Testis (tissue), 3 donors: ENCODE measurements around the gene ARL4D. TPM values are rescaled to one million over a fixed set of nuclear protein-coding genes. Genes with fewer than 3 reads are reported as not detected.

Experiments
- DNase-seq: peaks from one replicate; pipeline ENCODE4 v3.0.0-alpha.2; 2019
- H3K27ac ChIP-seq, 2 donors: fragments of 200-600 bp; sonication (generic); one replicate each; pipeline ENCODE4 v1.5.1; 2019
- H3K27me3 ChIP-seq: fragments of 200-600 bp; sonication (generic); one replicate; pipeline ENCODE4 v1.5.1; 2019
- H3K36me3 ChIP-seq: fragments of 200-600 bp; sonication (generic); one replicate; pipeline ENCODE4 v1.5.1; 2017; ENCODE audit warnings: low read depth; ENCODE audit errors: missing control alignments
- H3K4me1 ChIP-seq: fragments of 200-600 bp; sonication (generic); one replicate; pipeline ENCODE4 v1.5.1; 2019
- H3K4me3 ChIP-seq, 2 donors: fragments of 200-600 bp; sonication (generic); one replicate each; pipeline ENCODE4 v1.5.1; 2017 to 2019
- H3K9me3 ChIP-seq: fragments of 200-600 bp; sonication (generic); one replicate; pipeline ENCODE4 v1.5.1; 2017
- POLR2A ChIP-seq: fragments of 450-650 bp; IDR thresholded peaks from one replicate; pipeline ENCODE4 v1.6.1; 2017; ENCODE audit warnings: antibody characterized with exemption, mild to moderate bottlenecking, moderate library complexity
- WGBS, 2 donors: methylation state at CpG; one replicate each; pipeline ENCODE4 v1.1.5; 2018; 5-methylcytosine and 5-hydroxymethylcytosine counted together
- intact Hi-C: fragments of 100-400 bp; cut with DNase I; formaldehyde crosslinking; loops from one replicate; pipeline ENCODE4 v1.15.1; 2023; ENCODE audit warnings: low total_unique reads
- polyA plus RNA-seq: library from polyadenylated mRNA; stranded (reverse); fragments of 350-450 nt; fragmentation: Illumina TruSeq; extraction: RNeasy Lipid Tissue Mini Kit (QIAGEN cat#74804); gene quantifications from one replicate; pipeline ENCODE4 v1.2.3, GENCODE V29; 2014; ENCODE audit warnings: low read depth, low replicate concordance; ENCODE audit not compliant: insufficient read depth
- total RNA-seq, 2 donors: library from RNA; depleted of rRNA; stranded (reverse); fragments of >200 nt; gene quantifications; one replicate each; pipeline ENCODE4 v1.2.3, GENCODE V29; 2016
- TF ChIP-seq, protein P1 (sequence below), 3 experiments: fragments of 450-650 bp in 2 of 3; fragments of 200-600 bp in 1 of 3; sonication (generic) in 1 of 3; IDR thresholded peaks; one replicate each; pipeline ENCODE4 v1.5.1; 2016 to 2019; ENCODE audit warnings: antibody characterized with exemption in 3 of 3, mild to moderate bottlenecking in 2 of 3, moderate library complexity in 1 of 3

ARL4D gene
- total and polyA plus RNA-seq, 3 donors from 2014 or later: 26.5 to 48.2 (median 45.6) TPM

DNA sequence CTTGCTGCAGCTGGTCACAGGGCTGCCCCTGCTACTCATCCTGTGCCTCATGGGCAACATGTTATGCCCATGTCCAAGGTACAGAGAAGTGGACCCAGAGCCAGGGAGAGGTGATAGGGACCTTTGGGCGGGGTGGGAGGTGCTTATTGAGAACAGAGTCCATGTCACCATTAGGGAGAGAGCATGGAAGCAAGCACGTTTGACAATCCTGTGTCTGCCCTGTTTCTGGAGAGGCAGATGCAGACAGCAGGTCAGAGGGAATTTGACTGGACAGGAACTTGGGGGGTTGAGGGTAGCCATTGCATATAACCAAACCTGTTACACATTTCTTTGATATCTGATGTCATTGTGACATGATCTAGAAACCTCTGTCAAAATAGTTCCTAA is 14.3 kb upstream of the ARL4D start:
- TF ChIP-seq POLR2A: no peak
- TF ChIP-seq, protein P1, sequence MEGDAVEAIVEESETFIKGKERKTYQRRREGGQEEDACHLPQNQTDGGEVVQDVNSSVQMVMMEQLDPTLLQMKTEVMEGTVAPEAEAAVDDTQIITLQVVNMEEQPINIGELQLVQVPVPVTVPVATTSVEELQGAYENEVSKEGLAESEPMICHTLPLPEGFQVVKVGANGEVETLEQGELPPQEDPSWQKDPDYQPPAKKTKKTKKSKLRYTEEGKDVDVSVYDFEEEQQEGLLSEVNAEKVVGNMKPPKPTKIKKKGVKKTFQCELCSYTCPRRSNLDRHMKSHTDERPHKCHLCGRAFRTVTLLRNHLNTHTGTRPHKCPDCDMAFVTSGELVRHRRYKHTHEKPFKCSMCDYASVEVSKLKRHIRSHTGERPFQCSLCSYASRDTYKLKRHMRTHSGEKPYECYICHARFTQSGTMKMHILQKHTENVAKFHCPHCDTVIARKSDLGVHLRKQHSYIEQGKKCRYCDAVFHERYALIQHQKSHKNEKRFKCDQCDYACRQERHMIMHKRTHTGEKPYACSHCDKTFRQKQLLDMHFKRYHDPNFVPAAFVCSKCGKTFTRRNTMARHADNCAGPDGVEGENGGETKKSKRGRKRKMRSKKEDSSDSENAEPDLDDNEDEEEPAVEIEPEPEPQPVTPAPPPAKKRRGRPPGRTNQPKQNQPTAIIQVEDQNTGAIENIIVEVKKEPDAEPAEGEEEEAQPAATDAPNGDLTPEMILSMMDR (IDR thresholded peaks at IDR 0.05): no peak
- no peak overlapping the region for H3K4me3 ChIP-seq
- H3K36me3 ChIP-seq: no peaks in the 10 kb centered on the region
- no peak overlapping the region for H3K27ac ChIP-seq
- WGBS, 2 donors: 54 to 66% methylated on average over 2 of the region's 2 CpGs
- intact Hi-C loops: no loop called here
- H3K27me3 ChIP-seq: no peaks in the 10 kb centered on the region
- DNase-seq: no peak
- H3K9me3 ChIP-seq: no peaks in the 10 kb centered on the region
- H3K4me1 ChIP-seq: no peaks in the 10 kb centered on the region

DNA sequence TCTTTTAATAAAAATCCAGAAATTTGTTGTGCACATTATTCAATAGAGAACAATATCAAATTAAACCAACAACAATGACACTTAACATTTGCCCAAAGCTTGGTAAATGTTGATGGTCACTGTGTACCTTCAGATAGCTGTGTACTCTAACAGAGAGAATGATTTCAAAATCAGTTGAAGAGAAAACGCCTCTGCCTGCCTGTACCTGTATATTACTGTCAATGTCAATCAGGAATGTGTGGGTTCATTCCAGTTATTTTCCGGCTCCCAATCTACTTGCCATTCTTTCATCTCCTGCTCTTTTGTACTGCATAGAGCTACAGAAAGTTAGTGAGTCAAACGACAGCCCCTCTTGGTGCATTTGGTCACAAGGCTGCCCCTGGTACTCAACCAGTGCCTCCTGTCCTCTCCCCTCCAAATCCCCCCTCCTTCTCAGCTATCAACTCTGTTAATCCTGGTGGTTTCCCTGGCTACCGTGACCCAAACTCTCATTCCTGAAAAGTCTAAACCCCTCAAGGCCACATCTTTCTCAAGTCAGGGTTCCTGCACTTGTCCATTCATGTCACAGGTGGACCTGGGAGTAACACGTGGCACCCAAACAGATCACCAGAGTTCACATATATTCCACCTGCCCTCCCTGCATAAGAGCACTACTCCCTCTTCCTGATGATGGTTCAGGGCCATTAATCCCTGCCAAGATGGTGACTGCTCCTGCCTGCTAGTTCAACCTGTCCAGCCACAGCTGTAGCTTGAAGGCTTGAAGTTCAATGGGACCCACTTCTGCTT is 13.6 kb upstream of the ARL4D start:
- Histone ChIP-seq H3K27me3 (no peaks in the 10 kb centered on the region), H3K4me3 (no peak overlapping the region), H3K4me1 (no peaks in the 10 kb centered on the region), H3K9me3 (no peaks in the 10 kb centered on the region), H3K27ac (no peak overlapping the region), H3K36me3 (no peaks in the 10 kb centered on the region)
- DNase-seq: no peak
- intact Hi-C loops: no loop called here
- TF ChIP-seq POLR2A: no peak
- TF ChIP-seq, protein P1 (IDR thresholded peaks at IDR 0.05): no peak
- WGBS, 2 donors: 31 to 47% methylated on average over 5 of the region's 5 CpGs

DNA sequence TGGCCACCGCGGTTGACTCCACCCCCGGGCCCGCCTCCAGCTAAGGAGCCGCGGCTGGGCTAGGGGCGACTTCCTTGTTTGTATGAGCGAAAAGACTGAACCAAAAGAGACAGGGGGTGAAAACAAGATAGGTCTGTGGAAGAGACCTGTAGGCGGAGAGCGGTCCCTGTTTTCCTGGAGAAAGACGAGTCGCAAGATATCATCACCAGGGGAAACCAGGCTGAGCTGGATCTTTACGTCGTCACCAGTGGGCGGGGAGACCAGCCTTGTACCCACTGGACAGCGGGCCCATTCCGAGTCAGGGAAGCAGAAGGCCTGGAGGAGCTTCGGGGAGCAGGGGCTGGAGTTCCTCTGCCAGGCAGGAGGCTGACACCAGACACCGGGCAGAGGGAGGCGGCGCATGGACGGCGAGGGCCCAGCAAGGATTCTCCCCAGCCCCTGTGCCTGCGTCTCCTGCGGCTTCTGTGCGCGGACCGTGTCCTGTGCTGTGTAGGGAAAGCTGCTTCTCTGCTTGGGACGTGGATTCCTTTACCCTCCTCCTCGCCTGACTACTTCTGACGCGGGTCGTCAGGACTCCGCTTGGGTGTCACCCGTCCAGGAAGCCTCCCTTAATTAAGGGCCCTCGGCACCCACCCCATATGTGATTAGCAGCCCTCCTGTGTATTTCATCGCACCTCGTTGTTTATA is 10.3 kb upstream of the ARL4D start:
- DNase-seq: peak; percentile 95
- Histone ChIP-seq H3K4me1 (no peaks in the 10 kb centered on the region), H3K27me3 (no peaks in the 10 kb centered on the region), H3K4me3 (peak overlapping the region; percentile 63 to 84), H3K36me3 (no peaks in the 10 kb centered on the region), H3K27ac (peak overlapping the region; percentile 93 to 99), H3K9me3 (no peaks in the 10 kb centered on the region)
- TF ChIP-seq, protein P1 (IDR thresholded peaks at IDR 0.05): peak in 1 of 3 experiments; percentile 50
- peak; percentile 84 for TF ChIP-seq POLR2A
- WGBS, 2 donors: 0 to 1% methylated on average over 28 to 38 of the region's 38 CpGs
- intact Hi-C loops: no loop called here

DNA sequence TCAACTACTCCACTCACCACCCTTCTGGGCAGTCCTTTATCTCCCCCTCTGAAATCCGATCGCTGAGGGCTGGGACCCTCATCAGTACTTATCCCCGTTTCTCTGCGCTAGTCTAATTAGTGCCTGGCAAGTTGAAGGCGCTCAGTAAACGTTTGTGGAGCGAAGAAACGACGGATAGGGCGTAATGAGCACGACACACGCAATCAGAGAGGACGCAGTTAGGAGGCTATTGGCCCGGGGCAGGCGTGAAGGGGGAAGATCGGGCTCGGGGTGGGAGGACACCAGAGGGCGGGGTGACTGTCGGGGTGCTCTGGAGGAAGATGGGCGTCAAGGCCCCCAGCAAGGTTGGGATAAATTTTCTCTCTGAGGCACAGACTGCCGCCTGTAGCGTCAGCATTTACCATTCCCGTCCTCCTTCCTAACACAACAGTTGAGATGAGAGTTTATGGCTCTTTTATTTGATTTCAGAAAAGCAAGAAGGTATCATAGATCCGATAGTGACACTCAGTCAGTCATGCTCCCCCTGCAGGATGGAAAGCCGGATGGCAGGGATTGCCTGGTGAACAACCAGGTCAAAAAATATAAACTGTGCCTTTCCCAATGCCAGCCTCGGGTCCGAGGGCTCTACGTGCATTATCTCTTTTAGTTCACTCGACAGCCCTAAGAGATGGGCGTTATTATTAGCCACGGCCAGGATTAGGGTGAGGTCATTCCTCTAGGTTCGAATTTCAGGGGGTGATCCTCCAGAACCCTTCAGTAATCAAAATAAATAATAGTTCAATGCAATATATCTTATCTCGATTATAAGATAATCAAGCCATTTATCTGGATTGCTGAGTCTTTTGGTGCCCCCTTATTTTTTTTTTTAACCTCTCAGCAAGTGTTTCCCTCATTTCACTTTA is 9.5 kb upstream of the ARL4D start:
- H3K27ac ChIP-seq: peak overlapping the region; percentile 93 to 99
- H3K27me3 ChIP-seq: no peaks in the 10 kb centered on the region
- no peaks in the 10 kb centered on the region for H3K4me1 ChIP-seq
- H3K9me3 ChIP-seq: no peaks in the 10 kb centered on the region
- no peaks in the 10 kb centered on the region for H3K36me3 ChIP-seq
- peak overlapping the region; percentile 63 to 84 for H3K4me3 ChIP-seq
- WGBS, 2 donors: 1 to 2% methylated on average over 33 of the region's 33 CpGs
- peak; percentile 88 for DNase-seq
- intact Hi-C loops: no loop called here
- TF ChIP-seq POLR2A: no peak
- TF ChIP-seq, protein P1 (IDR thresholded peaks at IDR 0.05): peak; percentile 83 to 90 (median 85)
